ENCODE measurements around the gene DYTN. TPM values are rescaled to one million over a fixed set of nuclear protein-coding genes. Genes with fewer than 3 reads are reported as not detected.

The DYTN gene
- total RNA-seq, 1 donor from 2014 or later: not detected

DNA sequence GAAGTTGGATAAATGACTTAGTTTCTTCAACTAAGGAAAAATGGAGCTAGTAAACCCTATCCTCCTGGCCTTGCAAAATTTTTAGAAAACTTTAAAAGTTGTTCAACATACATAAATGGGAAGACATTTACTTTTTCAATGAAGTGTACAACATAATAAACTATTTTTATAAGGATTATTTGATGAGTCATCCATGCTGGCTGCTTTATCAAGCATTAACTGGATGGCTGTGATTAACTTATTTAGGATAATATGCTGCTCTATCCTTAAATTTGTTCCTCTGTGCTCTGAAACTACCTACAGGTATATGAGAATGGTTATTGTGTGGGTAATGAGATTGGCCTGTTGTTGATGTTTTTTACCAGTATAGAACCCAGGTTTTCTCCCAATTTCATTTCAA is 21.3 kb downstream of the DYTN start:
- no peak for DNase-seq

DNA sequence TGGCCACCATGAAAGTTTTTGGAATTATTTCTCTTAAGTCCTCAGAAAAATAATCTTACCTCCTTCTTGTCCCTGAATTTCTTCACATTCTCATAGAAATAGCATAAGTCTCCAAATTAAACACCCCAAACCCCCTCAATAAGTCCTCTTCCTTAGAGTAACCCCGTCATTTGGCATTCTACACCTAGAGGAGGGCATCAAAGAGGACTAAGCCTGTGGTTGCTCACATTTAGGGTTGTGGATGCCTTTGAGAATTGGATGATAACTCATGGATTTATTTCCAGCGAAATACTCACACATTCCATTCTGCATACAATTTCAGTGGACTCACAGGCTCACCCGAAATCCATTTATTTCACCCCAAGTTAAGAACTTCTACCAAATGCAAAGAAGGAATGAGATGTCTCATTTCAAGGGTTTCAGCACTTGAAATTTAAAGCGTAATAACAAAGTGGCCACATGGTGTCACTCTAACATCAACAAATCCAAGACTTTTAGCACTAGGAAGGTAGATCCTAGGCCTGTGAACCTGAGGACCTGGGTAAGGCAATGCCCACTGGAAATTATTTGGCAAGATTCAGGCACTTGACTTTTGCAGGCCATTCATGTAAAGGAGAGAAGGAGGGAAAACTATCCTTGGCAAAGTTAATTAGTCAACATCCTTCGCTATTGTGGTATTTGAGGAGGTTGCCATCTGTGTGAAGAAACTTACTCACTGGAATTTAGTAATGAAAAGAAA is 24.6 kb downstream of the DYTN start:
- DNase-seq: peak; percentile 83

DNA sequence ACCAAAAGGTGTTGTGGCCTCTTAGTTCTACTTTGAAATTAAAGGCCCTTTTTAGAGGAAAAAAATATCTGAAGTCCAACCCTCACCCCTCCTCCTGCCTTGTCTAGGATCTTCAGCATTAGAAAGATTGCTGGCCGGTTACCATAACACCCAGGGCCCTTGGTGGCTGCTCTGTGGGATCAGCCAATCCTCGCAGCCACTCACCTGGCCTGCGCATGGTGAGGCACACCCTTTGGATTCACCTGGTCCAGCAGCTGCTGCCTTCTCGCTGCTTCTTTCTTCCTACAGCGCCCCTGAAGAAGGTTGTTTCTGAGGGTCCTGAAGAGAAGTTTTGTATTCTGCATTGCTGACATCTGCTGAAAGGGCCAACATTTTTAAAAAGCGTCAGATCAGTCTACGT is 25.2 kb downstream of the DYTN start:
- no peak for DNase-seq

DNA sequence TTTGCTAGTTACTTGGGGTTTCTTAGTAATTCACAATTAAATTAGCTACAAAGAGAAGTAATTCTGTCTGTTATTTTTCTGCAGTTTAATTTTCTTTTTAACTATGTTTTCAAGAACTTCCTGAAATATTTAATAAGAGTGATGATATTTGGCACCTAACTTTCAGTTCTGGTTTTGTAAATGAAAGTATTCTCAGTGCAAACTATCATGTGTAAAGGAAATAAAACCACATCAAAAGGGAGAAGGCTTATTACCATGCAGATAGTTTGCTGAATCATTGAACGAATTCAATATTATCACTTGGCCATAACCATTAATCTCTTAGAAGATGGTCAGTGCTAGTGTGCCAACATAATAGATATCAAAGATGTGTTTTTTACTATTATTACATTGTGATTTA is 29.2 kb downstream of the DYTN start:
- DNase-seq: no peak

DNA sequence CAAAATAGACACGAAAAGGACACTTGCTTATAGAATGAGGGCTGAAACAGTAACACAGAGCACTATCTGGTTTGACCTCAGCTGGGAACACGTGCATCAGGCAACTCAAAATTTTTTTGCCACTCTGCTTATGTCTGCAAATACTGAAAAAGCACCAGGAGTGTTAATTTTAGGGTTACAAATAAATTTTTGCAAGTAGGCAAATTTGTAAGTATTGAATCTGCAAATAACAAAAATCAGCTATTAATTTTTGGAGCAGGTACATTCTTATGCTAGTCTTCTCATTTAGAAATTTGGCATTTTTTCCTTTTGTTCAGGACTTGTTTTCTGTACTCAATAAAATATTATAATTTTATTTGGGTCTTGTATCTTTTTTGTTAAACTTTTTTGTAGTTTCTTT is 29.7 kb downstream of the DYTN start:
- DNase-seq: no peak

DNA sequence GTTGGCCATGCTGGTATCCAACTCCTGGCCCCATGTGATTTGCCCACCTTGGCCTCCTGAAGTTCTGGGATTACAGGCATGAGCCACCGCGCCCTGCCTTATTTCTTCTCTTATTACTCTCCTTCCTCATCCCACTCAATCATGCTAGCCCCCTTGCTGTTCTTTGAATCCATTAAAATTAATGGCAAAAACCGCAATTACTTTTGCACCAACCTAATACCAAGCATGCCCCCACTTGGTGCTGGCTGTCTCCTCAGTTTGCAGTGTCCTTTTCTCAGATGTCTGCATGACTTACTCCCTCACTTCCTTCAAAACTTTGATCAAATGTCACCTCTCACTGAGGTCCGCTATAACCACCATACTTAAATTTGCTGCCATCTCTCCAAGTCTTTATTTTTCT is 34.6 kb downstream of the DYTN start:
- no peak for DNase-seq

DNA sequence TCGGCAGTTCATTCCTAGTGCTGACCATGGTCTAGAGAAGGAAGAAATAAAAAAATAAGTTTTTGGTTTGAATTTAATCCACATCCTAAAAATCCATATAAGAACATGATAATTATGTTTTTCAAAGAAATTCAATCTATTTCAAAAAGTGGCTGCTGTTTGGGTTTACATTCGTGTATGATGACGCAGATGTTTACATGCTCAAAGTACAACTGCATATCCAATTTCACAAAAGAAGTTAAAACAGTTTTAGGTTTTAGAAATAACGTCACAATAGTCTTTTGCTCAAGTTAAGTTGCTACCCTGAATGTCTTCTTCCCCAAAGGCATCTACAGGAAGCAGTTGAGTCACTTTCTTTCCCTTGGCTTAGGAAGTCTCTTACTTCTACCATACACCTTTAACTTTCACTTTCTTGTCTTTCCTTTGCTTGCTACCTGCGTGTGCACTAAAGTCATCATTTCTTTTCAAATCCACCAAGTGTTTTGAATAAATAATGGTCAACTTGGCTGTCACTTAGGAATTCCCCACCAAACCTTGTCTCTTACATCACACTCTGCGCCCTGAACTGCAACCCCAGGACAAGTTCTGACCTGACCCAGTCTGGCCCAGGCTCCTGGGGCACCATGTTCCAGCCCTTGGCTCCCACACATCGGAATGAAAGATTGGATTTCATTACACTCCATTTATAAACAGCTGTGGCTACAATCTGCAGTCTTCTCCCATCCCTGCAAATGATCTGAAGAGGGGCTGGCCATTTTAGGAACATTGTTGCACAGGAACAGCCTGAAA is 47.5 kb downstream of the DYTN start:
- DNase-seq: no peak

DNA sequence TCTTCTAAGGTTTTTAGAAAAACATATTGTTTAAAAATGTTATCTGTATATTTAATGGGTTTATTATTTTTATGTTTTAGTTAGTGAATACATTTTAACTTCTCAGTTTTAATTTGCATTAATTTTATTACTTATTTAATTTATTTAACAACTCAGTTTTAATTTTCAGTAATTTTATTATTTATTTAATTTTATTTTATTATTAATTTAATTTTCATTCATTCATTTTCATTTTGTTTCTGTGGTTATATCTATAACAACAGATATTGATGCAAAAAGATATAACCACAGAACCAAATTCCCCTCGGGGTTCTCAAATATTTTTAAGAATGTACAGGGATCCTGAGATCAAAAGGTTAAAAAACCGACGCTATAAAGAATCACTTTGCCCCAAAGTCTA is 52.9 kb downstream of the DYTN start:
- no peak for DNase-seq

DNA sequence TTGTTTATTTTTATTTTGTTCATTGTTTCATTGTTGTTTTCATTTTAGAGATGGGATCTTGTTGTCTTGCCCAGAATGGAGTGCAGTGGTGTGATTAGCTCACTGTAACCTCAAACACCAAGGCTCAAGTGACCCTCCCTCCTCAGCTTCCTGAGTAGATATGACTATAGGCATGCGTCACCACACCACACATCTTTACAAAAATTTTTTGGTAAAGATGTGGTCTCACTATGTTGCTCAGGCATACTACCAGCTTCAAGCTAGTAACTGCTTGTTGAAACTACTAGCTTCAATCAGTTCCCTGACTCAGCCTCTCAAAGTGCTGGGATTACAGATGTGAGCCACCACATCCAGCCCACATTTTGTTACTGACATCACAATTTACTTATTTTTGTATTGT is 61.1 kb downstream of the DYTN start:
- DNase-seq: no peak

DNA sequence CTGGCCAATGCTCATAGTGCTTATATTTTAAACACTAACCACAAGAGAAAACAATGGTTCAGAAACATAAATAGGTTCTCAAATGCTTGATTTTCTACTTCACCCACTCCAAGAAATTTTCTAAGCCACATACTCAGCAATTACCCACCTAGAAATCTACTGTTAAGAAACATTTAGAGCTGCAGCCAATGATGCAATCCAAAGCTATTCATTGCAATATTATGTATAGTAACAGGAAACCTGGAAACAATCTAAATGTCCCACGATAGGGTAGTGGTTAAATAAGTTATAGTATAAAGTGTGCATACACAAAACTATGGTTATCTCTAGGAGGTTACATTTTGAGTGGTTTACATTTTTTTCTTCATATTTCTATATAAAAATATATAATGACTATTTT is 70.2 kb downstream of the DYTN start:
- DNase-seq: no peak

DNA sequence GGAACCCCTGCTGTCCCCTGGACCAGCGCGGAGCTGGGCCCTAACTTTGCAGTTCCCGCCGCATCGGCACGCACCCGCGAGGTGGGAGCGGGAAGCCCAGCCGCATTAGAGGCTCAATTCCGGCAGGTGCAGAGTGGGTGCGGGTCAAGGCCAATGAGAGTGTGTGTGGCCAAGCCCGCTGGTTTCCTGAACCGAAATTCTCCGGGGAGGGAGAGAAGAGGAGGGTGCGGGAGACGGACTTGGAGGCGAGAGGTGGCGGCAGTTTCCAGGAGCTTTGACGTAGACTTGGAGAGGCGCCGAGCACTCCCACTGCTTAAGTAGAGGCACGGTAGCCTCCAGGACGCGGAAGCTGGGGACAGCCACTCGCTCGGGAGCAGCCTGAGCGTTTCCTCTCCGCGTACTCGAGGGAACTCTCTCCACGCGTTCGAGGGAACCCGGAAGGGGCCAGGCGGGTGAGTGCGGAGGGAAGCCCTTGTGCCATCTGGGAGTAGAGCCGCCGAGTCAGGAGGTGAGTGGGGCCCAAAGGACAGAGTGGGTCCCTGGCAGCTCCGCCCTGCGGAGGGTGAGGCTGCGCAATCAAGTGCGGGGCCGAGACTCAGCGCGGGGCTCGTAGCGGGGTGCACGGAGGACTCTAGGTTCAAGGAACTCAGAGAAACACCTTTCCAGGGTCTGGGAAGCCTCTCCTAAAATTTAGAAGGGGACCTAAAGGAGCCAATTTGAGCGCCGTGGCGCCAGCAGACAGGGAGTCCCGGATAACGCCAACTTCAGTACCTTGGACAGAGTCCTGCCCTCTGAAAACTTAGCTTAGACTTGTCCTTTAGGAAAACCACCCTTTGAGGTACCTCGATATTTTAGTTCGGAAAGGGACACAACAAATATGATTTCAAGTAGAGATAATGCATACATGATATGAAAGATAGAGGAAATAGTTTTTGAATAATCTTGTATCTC is 75.8 kb downstream of the DYTN start, which contains the start of gene FAM237A:
TSS of gene FAM237A (plus strand) at position 413 of the 951 bp plus-strand sequence. CDS start 1,750 bp downstream, outside the sequence.
- DNase-seq: peak; percentile 79

DNA sequence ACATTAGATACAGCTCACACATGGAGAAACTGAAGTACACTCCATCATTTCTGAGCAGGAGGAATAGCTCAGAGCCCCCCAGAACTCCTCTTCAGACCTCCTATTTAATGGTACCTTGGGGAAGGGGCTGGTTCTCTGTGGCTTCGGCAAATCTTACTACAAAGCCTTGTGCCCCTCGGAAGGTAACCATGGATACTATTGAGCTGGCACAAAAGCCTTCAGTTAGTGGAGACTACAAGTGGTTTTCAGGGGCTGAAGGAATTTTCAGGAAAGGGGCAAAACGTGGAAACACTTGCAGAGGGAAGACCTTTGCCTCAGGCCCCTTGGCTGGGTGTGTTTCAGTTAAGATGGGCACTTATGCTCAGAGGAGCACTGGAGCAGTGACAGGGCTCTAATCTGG is 77.0 kb downstream of the DYTN start:
- DNase-seq: no peak

DNA sequence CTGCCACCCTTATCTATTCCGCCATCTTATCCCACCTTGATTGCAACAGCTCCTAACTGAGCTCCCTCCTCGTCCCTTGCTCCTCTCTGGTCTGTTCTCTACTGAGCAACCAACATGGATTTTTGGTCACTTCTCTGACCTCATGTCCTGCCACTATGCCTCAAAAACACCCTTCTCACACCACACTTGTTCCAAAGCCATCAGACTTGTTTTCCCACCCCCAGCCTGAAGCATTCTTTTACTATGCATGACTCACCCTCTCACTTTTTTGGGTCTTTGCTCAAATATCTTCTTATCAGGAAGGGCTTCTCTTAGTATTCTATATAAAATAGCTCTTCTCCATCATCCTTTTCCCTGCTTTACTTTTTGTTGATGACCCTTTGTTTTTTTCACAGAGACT is 78.6 kb downstream of the DYTN start:
- no peak for DNase-seq

DNA sequence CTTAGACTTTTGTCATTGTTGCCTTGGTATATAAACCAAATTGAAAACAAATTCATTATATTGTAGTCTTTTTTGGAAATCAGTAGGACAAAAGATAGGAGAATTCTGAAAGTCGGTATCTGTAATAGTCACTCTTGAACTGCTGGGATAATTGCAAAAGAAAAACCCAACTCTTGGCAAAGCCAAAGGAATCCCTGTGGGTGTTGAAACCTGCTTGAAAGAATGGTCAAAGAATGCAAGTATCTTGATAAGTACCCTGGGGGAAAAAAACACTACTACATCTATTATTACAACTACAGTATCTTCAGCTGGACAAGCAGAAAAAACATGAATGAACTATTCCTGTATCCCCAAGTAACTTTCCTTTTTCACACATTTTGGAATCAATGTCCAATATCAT is 83.2 kb downstream of the DYTN start:
- DNase-seq: no peak

DNA sequence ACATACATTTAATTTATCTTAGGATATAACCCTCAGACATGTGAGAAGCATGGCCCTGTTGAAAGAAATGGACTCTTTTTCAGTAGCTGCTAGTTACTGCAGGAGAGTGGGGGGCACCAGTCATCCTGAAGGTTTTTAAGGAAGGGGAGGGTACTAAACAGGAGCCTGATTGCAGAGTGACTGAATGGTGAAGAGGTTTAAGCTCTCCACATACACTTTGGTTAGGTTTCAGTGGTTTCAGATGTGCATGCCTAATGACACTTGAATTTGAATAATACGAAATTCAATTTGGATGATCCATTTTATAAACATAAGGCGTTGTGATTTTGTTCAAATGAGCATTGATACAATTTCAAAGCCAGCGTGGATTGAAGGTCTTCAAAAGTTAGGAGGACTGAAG is 86.9 kb downstream of the DYTN start:
- DNase-seq: no peak

DNA sequence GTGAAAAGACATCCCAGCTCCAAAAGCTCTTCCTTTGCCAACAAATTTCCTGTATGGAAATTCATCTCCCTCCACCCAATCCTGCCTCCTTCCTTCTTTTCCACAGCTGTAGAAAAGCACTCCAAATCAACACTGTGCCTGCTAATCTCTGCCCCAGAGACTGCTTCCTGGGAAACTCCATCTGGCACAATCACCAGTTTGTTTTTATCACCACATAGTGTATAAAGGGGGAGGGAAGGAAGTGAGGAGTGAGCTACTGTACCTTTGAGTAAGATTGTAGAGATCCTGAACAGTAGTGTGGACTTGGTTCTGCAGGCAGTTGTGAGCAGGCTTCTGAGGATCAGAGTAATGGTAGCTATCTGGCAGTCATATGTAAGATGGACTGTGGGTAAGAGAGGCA is 90.6 kb downstream of the DYTN start:
- DNase-seq: no peak

DNA sequence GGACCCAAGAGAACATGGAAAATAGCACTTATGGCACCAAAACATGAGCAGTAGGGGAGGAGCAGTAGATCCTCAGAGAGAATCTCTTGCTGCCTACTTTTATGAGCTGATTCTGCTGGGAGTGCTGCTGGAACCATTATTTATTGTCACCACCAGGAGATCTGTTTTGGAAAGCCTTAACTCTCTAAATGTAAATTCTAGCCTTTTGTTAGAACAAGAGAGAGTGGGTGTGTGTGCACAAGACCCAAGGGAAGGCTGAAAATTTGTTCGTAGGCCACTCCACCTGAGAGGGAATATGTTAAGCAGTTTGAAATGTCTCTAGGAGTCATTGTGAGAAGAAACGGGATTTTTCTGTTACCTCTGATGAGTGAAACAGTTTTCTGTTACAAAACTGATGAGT is 92.1 kb downstream of the DYTN start:
- no peak for DNase-seq

DNA sequence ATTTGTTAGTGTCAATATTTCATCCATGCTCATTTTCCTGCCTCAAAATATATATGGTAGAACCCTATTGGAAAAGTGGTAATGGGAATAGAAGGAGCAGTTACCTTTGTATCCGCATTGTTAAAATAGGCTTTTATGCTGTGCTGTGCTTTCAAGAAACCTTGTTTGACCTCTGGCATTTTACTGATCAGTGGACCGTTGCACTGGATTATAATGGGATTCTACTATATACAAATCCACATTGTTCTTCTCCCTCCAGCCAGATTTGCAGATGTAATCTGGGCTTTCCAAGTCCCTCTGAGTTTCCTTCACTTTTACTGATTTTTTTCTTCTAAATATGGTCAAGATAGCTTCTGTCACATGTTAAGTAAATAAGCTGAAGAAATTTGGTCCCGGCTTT is 99.2 kb downstream of the DYTN start:
- no peak for DNase-seq

DNA sequence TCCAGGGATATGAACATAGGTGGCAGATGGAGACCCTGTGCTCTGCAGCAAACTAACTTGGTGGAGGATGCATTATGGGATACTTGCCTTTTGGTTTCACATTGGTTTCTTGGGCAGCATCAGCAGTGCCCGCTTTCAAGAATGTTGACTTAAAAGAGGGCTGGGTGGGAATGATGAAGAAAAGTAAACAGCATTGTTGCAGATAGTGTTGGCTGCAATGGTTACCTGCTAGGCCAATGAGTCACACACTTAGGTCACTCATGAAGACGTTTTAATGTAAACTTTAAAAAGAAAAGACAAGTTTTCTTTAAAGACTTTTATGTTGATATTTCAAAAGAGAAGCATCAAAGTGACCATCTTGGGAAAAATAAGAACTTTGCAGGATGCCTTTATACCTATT is 102.0 kb downstream of the DYTN start:
- DNase-seq: no peak

DNA sequence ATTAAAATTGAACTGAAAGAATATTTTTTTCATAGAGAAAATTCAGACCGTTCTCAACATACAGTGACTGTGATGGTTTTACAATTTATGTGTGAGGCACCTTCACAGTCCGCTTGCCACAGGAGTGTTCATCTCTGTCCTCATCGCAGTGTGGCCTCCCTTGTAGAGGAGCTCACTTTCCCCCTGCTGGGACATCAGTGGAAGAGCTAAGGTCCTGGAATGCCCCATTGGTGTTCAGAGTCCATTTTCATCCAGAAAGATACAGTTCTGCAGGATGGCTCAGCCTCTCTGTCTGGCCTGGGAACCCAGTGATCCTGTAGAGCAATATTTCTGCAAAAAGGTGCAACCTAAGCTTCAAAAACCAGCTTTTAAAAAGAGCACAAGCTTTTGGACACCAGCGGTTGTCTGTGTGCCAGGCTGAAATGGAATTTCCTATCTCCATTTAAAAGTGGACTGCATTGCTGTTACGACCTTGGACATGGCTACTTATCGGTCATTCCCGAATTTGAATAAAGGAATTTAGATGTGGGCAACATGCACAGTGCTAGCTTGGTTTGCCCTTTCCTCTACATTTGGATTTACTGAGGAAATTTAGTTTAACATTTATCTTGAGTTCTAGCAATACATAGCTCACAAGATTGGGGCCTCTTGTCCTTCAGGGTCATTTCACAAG is 102.6 kb downstream of the DYTN start:
- no peak for DNase-seq

DNA sequence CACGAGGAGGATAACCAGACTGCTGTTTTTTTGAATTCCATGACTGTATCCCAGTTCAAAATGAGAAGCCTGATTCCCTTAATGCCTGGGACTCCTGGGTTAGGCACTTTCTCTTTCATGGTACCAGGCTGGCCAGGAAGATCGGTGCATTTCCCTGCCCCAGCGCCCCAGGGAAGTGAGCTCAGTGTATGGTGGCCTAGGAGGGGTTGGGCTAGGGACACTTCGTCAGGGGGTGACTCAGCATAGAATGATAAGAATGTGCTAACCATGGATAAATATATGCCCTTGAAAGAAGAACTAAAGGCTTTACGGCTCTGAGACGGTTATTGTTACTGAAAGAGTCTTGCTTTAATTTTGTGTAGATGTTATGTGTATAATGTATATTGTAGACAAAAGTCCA is 103.4 kb downstream of the DYTN start:
- no peak for DNase-seq

DNA sequence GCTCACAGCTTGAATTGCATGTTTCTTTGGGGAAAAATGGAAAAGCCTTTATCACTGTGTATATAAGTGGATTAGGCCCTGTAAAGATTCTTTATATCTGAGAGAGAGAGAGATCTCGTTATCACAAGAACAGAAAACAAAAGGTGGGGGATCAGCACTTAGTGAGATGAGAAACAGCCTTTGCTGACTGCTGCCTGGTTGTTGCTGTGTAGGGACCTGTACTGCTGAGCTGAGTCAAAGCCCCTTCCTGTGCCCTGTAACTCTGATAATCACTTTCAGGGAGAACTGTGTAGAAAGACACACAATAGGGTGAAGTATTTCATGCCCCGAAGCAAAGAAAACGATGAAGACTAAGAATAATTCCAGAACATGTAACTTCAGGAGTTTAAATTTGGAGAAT is 106.5 kb downstream of the DYTN start:
- DNase-seq: peak; percentile 3

DNA sequence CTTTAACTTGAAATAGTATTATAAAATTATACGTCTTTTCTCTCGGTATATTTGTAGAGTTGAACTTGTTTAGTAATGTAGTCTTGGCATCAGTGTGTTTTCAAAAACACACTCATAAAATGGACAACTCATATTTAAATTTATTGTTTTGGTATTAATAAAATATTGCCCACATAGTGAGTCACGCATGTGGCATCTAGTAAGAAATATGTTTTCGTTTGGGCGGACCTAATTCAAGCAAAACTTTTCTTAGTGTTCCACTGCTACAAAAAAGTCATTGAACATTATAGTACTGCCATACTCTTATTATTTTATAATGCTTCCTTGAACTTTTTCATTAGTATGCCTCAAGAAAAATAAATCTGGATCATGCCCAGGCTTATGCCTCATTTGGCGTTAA is 107.0 kb downstream of the DYTN start:
- DNase-seq: no peak

Measured in dermis blood vessel endothelial cell (primary cell).